BLaER1 (cell line): ENCODE results near the gene COMMD4.

Experiments
- H3K27ac ChIP-seq: shearing (Covaris generic); formaldehyde crosslinking; 2 replicates; pipeline ENCODE4 v1.8.1; 2022
- H3K27me3 ChIP-seq: shearing (Covaris generic); formaldehyde crosslinking; 2 replicates; pipeline ENCODE4 v1.8.1; 2022
- H3K36me3 ChIP-seq: shearing (Covaris generic); formaldehyde crosslinking; 2 replicates; pipeline ENCODE4 v1.8.1; 2022
- H3K4me1 ChIP-seq: shearing (Covaris generic); formaldehyde crosslinking; 2 replicates; pipeline ENCODE4 v1.8.1; 2022
- H3K4me2 ChIP-seq: shearing (Covaris generic); formaldehyde crosslinking; 2 replicates; pipeline ENCODE4 v1.8.1; 2022
- H3K4me3 ChIP-seq: shearing (Covaris generic); formaldehyde crosslinking; 2 replicates; pipeline ENCODE4 v1.8.1; 2022
- H3K9ac ChIP-seq: shearing (Covaris generic); formaldehyde crosslinking; 2 replicates; pipeline ENCODE4 v1.8.1; 2022
- H3K9me3 ChIP-seq: shearing (Covaris generic); formaldehyde crosslinking; 2 replicates; pipeline ENCODE4 v1.8.1; 2022
- H4K20me1 ChIP-seq: shearing (Covaris generic); formaldehyde crosslinking; 2 replicates; pipeline ENCODE4 v1.8.1; 2022
- Cebpa-rat ChIP-seq: shearing (Covaris generic); IDR thresholded peaks from 2 replicates; pipeline ENCODE4 v1.8.1; 2022

COMMD4 gene

DNA sequence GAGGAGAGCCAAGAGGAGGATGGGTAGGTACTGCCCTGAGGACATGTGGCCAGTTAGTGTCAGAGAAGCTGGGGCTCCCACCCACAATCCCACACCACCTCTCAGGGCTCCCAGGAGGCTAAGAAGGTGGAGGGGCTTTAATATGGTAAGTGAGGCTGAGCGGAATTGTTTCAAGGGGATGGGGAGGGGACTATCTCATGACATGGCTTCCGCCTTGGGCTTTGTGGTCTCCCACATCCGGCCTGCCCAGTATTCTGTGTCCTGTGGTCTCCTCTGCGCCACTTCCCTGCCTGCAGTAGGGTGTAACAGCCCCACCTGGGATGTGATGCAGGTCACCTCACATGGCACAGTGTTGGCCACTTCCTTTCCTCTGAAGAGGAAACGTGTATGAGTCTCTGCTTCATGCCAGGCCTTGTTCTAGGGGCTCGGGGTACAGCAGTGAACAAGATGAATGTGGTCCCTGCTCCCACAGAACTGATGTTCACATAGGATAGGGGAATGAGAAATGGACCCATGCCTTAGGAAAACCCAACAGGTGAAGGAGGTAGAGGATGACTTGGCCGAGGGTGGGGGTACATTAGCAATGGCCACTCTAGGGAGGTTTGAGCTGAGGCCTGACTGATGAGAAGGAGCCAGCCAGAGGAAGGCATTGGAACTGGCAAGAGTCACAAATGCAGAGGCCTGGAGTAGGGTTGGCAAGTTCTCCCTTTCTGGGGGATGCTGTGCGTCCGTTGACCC lies 14.2 kb downstream of the COMMD4 start:
- peak overlapping the region; percentile 90 for H3K4me2 ChIP-seq
- peaks cover 43% of the 10 kb centered on the region for H4K20me1 ChIP-seq
- H3K27ac ChIP-seq, result peak overlapping the region; percentile 70
- H3K9me3 ChIP-seq, result peaks cover 16% of the 10 kb centered on the region
- H3K36me3 ChIP-seq, result peaks cover 47% of the 10 kb centered on the region
- H3K4me3 ChIP-seq, result peak overlapping the region; percentile 78
- no peaks in the 10 kb centered on the region for H3K27me3 ChIP-seq
- peaks cover 80% of the 10 kb centered on the region for H3K4me1 ChIP-seq
- H3K9ac ChIP-seq, result no peak overlapping the region
- TF ChIP-seq Cebpa-rat, result no peak

- Histone ChIP-seq H3K4me3 (no peak overlapping the region; the same call in 1 of the 2 replicates), H3K4me1 (peaks cover 73% of the 10 kb centered on the region), H3K27me3 (no peaks in the 10 kb centered on the region), H3K36me3 (peaks cover 53% of the 10 kb centered on the region), H3K9me3 (peaks cover 16% of the 10 kb centered on the region), H4K20me1 (peaks cover 43% of the 10 kb centered on the region), H3K27ac (peak overlapping the region; percentile 70; the same call in 1 of the 2 replicates), H3K9ac (no peak overlapping the region), H3K4me2 (peak overlapping the region; percentile 90)
- no peak for TF ChIP-seq Cebpa-rat
Measured at GRCh38 chr15:75350601-75351361, 14.9 kb downstream of the COMMD4 start.

GRCh38 chr15:75352186-75353080 lies 16.6 kb downstream of the COMMD4 start:
- no peak for TF ChIP-seq Cebpa-rat

DNA sequence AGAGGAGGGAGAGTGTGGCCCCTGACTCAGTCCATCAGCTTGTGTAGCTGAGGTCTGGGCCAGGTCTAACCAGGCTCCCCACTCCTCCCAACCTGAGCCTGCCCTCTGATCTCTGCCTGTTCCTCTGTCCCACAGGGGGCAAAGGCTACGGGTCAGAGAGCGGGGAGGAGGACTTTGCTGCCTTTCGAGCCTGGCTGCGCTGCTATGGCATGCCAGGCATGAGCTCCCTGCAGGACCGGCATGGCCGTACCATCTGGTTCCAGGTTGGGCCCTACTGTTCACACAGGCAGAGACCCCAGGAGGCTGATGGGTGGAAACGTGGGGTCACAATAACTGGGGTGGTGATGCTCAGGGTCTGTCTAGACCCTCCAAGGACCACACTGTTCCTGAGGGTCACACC lies 17.7 kb downstream of the COMMD4 start:
- Histone ChIP-seq H3K4me1 (peaks cover 55% of the 10 kb centered on the region), H3K27me3 (no peaks in the 10 kb centered on the region), H3K36me3 (peaks cover 77% of the 10 kb centered on the region), H3K9me3 (peaks cover 14% of the 10 kb centered on the region), H3K9ac (no peak overlapping the region), H3K4me3 (no peak overlapping the region), H3K27ac (no peak overlapping the region), H3K4me2 (0 out of 2 replicates have a peak overlapping the region, but pooled peaks have one; percentile 2), H4K20me1 (peaks cover 51% of the 10 kb centered on the region)
- no peak for TF ChIP-seq Cebpa-rat

More at GRCh38 chr15:75352186-75353080, 16.6 kb downstream of the COMMD4 start:
- Histone ChIP-seq H3K4me2 (no peak overlapping the region), H3K36me3 (peaks cover 68% of the 10 kb centered on the region), H4K20me1 (peaks cover 51% of the 10 kb centered on the region), H3K9me3 (peaks cover 16% of the 10 kb centered on the region), H3K4me3 (no peak overlapping the region), H3K9ac (no peak overlapping the region), H3K4me1 (peaks cover 60% of the 10 kb centered on the region), H3K27ac (no peak overlapping the region), H3K27me3 (no peaks in the 10 kb centered on the region)

DNA sequence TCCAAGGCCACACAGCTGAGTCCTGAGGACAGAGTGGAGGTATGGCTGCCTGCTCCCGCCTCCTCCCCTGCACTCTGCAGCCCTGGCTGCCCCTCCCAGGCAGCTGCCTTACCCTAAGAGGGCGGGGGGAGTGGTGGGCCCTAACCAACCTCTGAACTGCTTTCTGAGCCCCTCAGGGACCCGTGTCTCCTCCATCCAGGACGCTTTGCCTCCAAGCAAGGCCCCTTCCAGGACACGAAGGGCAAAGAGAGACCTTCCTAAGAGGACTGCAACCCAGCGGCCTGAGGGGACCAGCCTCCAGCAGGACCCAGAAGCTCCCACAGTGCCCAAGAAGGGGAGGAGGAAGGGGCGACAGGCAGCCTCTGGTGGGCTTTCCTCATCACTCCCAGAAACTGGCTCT lies 18.6 kb downstream of the COMMD4 start:
- no peak for TF ChIP-seq Cebpa-rat
- H3K4me2 ChIP-seq, result 0 out of 2 replicates have a peak overlapping the region, but pooled peaks have one; percentile 2
- peaks cover 6% of the 10 kb centered on the region for H3K9me3 ChIP-seq
- H3K4me3 ChIP-seq, result no peak overlapping the region
- H3K36me3 ChIP-seq, result peaks cover 77% of the 10 kb centered on the region
- peaks cover 51% of the 10 kb centered on the region for H4K20me1 ChIP-seq
- peak overlapping the region; percentile 4; the same call in 1 of the 2 replicates for H3K27ac ChIP-seq
- no peak overlapping the region for H3K9ac ChIP-seq
- no peaks in the 10 kb centered on the region for H3K27me3 ChIP-seq
- peaks cover 47% of the 10 kb centered on the region for H3K4me1 ChIP-seq

- H4K20me1 ChIP-seq, result peaks cover 48% of the 10 kb centered on the region
Measured at GRCh38 chr15:75355369-75355768, 19.5 kb downstream of the COMMD4 start.

GRCh38 chr15:75356006-75356405 lies 20.1 kb downstream of the COMMD4 start:
- Histone ChIP-seq H3K9ac (no peak overlapping the region), H4K20me1 (peaks cover 41% of the 10 kb centered on the region), H3K4me2 (no peak overlapping the region), H3K27me3 (no peaks in the 10 kb centered on the region), H3K4me3 (no peak overlapping the region), H3K4me1 (peaks cover 31% of the 10 kb centered on the region), H3K9me3 (no peaks in the 10 kb centered on the region), H3K27ac (no peak overlapping the region), H3K36me3 (peaks cover 91% of the 10 kb centered on the region)
- no peak for TF ChIP-seq Cebpa-rat

More at GRCh38 chr15:75355369-75355768, 19.5 kb downstream of the COMMD4 start:
- no peak for TF ChIP-seq Cebpa-rat
- Histone ChIP-seq H3K4me1 (peaks cover 38% of the 10 kb centered on the region), H3K27ac (no peak overlapping the region), H3K27me3 (no peaks in the 10 kb centered on the region), H3K9ac (no peak overlapping the region), H3K9me3 (no peaks in the 10 kb centered on the region), H3K4me3 (no peak overlapping the region), H3K4me2 (no peak overlapping the region), H3K36me3 (peaks cover 86% of the 10 kb centered on the region)

GRCh38 chr15:75356517-75356916 lies 20.7 kb downstream of the COMMD4 start:
- Histone ChIP-seq H3K9me3 (no peaks in the 10 kb centered on the region), H3K4me1 (peaks cover 26% of the 10 kb centered on the region; the same call in 1 of the 2 replicates), H3K9ac (no peak overlapping the region), H3K4me3 (no peak overlapping the region), H3K36me3 (peaks cover 91% of the 10 kb centered on the region), H4K20me1 (peaks cover 37% of the 10 kb centered on the region), H3K27ac (no peak overlapping the region), H3K4me2 (no peak overlapping the region), H3K27me3 (no peaks in the 10 kb centered on the region)
- TF ChIP-seq Cebpa-rat, result no peak

DNA sequence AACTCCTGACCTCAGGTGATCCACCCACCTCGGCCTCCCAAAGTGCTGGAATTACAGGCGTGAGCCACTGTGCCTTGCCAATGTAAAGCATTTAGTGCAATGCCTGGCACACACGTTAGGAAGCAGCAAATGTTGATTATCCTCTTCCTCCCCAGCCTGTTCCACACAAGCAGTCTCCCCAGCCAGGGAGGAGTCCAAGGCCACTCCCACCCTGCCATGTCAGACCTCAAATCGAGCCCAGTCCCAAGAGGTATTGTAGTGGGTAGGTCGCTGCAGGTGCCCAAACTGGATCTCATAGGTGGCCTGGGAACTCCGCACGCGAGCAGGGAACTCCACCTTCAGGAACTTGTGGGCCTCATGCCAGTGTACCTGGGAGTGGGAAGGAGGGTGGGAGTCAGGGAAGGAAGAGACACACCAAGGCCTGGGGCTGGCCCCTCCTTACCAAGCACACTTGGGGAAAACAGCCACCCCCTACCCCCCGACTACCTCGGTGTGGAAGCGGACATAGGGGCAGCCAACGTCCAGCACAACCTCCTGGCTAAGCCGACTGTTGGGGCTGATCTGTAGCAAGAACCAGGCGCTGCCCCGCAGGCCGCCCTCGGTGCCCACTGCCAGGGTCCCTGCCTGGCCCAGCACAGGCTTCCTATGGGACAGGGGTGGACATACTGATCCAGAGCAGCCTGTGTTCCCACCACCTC lies 22.3 kb downstream of the COMMD4 start:
- Histone ChIP-seq H3K27me3 (no peaks in the 10 kb centered on the region), H3K4me1 (peaks cover 31% of the 10 kb centered on the region), H3K27ac (no peak overlapping the region), H3K36me3 (peaks cover 85% of the 10 kb centered on the region), H3K9ac (no peak overlapping the region), H3K4me3 (no peak overlapping the region), H3K4me2 (no peak overlapping the region), H3K9me3 (no peaks in the 10 kb centered on the region), H4K20me1 (peaks cover 24% of the 10 kb centered on the region)
- no peak for TF ChIP-seq Cebpa-rat
